Ramos (cell line): ENCODE measurements around the gene KLKB1.
"Not testable (repeated sequence)": the region's sequence is repeated elsewhere in the genome, so short reads cannot be mapped to it uniquely, and the experiment has no call there.

Experiments used
- in situ Hi-C: fragments of 300-500 bp; cut with MboI; formaldehyde crosslinking; loops from one replicate; pipeline ENCODE4 v1.14.3; 2022; ENCODE audit warnings: low sequenced_read_pairs; ENCODE audit not compliant: unreplicated experiment

The KLKB1 gene

GRCh38 chr4:186260504-186261448 is 33.5 kb downstream of the KLKB1 start:
- in situ Hi-C loops = no loop called here

GRCh38 chr4:186264660-186265059 is 37.4 kb downstream of the KLKB1 start:
- in situ Hi-C loops = no loop called here

- in situ Hi-C loops = not testable (repeated sequence)
Measured at GRCh38 chr4:186265250-186265649, 37.9 kb downstream of the KLKB1 start.

- in situ Hi-C loops = no loop called here
Measured at GRCh38 chr4:186265683-186266652, 38.7 kb downstream of the KLKB1 start, which contains the start of gene F11. F11 (plus strand) TSS chr4:186266189; CDS start chr4:186267137, 948 bp downstream.

- in situ Hi-C loops = no loop called here
Measured at GRCh38 chr4:186266729-186267456, 39.6 kb downstream of the KLKB1 start.

GRCh38 chr4:186271081-186271678 is 43.9 kb downstream of the KLKB1 start:
- in situ Hi-C loops = no loop called here

GRCh38 chr4:186272699-186273391 is 45.5 kb downstream of the KLKB1 start:
- in situ Hi-C loops = no loop called here

- in situ Hi-C loops = not testable (repeated sequence)
Measured at GRCh38 chr4:186273392-186273789, 46.1 kb downstream of the KLKB1 start.

GRCh38 chr4:186283311-186283710 is 56.0 kb downstream of the KLKB1 start:
- in situ Hi-C loops = no loop called here

- in situ Hi-C loops = no loop called here
Measured at GRCh38 chr4:186285147-186285546, 57.8 kb downstream of the KLKB1 start.

GRCh38 chr4:186286581-186286980 is 59.3 kb downstream of the KLKB1 start:
- in situ Hi-C loops = no loop called here

GRCh38 chr4:186291256-186291890 is 64.1 kb downstream of the KLKB1 start:
- in situ Hi-C loops = loop anchor here (10.0 kb wide), 1 partner anchor 293 kb away; no protein-coding TSS in a partner anchor

- in situ Hi-C loops = loop anchor here (10.0 kb wide), 1 partner anchor 291 kb away; no protein-coding TSS in a partner anchor
Measured at GRCh38 chr4:186294160-186294559, 66.9 kb downstream of the KLKB1 start.

GRCh38 chr4:186296481-186296880 is 69.2 kb downstream of the KLKB1 start:
- in situ Hi-C loops = loop anchor here (10.0 kb wide), 1 partner anchor 288 kb away; no protein-coding TSS in a partner anchor

- in situ Hi-C loops = loop anchor here (10.0 kb wide), 1 partner anchor 288 kb away; no protein-coding TSS in a partner anchor
Measured at GRCh38 chr4:186297013-186297645, 69.8 kb downstream of the KLKB1 start.

GRCh38 chr4:186298031-186298647 is 70.8 kb downstream of the KLKB1 start:
- in situ Hi-C loops = loop anchor here (10.0 kb wide), 1 partner anchor 287 kb away; no protein-coding TSS in a partner anchor

GRCh38 chr4:186299291-186299690 is 72.0 kb downstream of the KLKB1 start:
- in situ Hi-C loops = loop anchor here (10.0 kb wide), 1 partner anchor 286 kb away; no protein-coding TSS in a partner anchor
